Tibial nerve (tissue), 4 donors: ENCODE data around the gene JAZF1. TPM values are rescaled to one million over a fixed set of nuclear protein-coding genes. Genes with fewer than 3 reads are reported as not detected.

Experiments used
- DNase-seq, 2 donors: peaks; one replicate each; pipeline ENCODE4 v3.0.0-alpha.2; 2019; ENCODE audit warnings: low spot score in 2 of 2
- H3K27ac ChIP-seq, 4 donors: fragments of 200-600 bp; sonication (generic) in 3 of 4; one replicate each; pipeline ENCODE4 v1.5.1; 2017 to 2019; ENCODE audit warnings: mild to moderate bottlenecking in 1 of 4
- H3K27me3 ChIP-seq, 2 donors: fragments of 200-600 bp; sonication (generic) in 1 of 2; one replicate each; pipeline versions ENCODE4 v1.5.1 to v1.6.0; 2017 to 2019
- H3K36me3 ChIP-seq, 3 donors: fragments of 200-600 bp; sonication (generic); one replicate each; pipeline ENCODE4 v1.5.1; 2018 to 2019
- H3K4me1 ChIP-seq, 4 donors: fragments of 200-600 bp; sonication (generic) in 3 of 4; one replicate each; pipeline ENCODE4 v1.5.1; 2017 to 2019
- H3K4me3 ChIP-seq, 4 donors: fragments of 200-600 bp; sonication (generic) in 3 of 4; one replicate each; pipeline ENCODE4 v1.5.1; 2017 to 2019; ENCODE audit warnings: mild to moderate bottlenecking in 1 of 4, moderate library complexity in 1 of 4
- H3K9me3 ChIP-seq, 4 donors: fragments of 200-600 bp; sonication (generic) in 3 of 4; one replicate each; pipeline ENCODE4 v1.5.1; 2017 to 2019
- CTCF ChIP-seq, 5 experiments: fragments of 200-600 bp in 3 of 5; fragments of 450-650 bp in 2 of 5; sonication (generic) in 3 of 5; IDR thresholded peaks; one replicate each; pipeline ENCODE4 v1.5.1; 2016 to 2019; ENCODE audit warnings: antibody characterized with exemption in 5 of 5, mild to moderate bottlenecking in 3 of 5, moderate library complexity in 2 of 5
- EP300 ChIP-seq, 2 donors: sonication (generic); formaldehyde crosslinking; IDR thresholded peaks; one replicate each; pipeline ENCODE4 v1.6.1; 2017; ENCODE audit warnings: antibody characterized with exemption in 2 of 2, mild to moderate bottlenecking in 1 of 2
- POLR2A ChIP-seq, 2 donors: fragments of 450-650 bp; IDR thresholded peaks; one replicate each; pipeline ENCODE4 v1.6.1; 2017; ENCODE audit warnings: antibody characterized with exemption in 2 of 2, mild to moderate bottlenecking in 2 of 2, moderate library complexity in 2 of 2
- WGBS, 2 donors: methylation state at CpG; one replicate each; pipeline ENCODE4 v1.1.5; 2018; 5-methylcytosine and 5-hydroxymethylcytosine counted together
- total RNA-seq, 4 donors: library from RNA; depleted of rRNA; stranded (reverse); fragments of >200 nt; gene quantifications; one replicate each; pipeline ENCODE4 v1.1.0, GENCODE V29; 2016

JAZF1 gene
- total RNA-seq, 4 donors from 2014 or later = 6.9 to 17.5 (median 10.7) TPM

- Histone ChIP-seq H3K36me3 (no peaks in the 10 kb centered on the region), H3K27ac (no peak overlapping the region), H3K9me3 (no peaks in the 10 kb centered on the region), H3K4me3 (no peak overlapping the region), H3K4me1 (peaks cover 0 to 36% (median 7%) of the 10 kb centered on the region in 4 donors), H3K27me3 (no peaks in the 10 kb centered on the region)
- TF ChIP-seq POLR2A (IDR thresholded peaks at IDR 0.05) (no peak), EP300 (IDR thresholded peaks at IDR 0.05) (no peak)
- 82 to 85% methylated on average over 2 of the region's 2 CpGs for WGBS, 2 donors
- DNase-seq = no peak
These were observed 94.4 kb downstream of the JAZF1 start for GRCh38 chr7:28086198-28086597.

GRCh38 chr7:28083998-28084985, 96.3 kb downstream of the JAZF1 start:
- 80 to 82% methylated on average over 6 of the region's 6 CpGs for WGBS, 2 donors
- no peak for DNase-seq
- Histone ChIP-seq H3K27me3 (no peaks in the 10 kb centered on the region), H3K36me3 (no peaks in the 10 kb centered on the region), H3K27ac (peak overlapping the region in 2 of 4 donors; percentile 15 to 53), H3K4me3 (no peak overlapping the region), H3K9me3 (no peaks in the 10 kb centered on the region), H3K4me1 (peaks cover 0 to 42% (median 5%) of the 10 kb centered on the region in 4 donors)
- TF ChIP-seq EP300 (IDR thresholded peaks at IDR 0.05) = no peak
- no peak for TF ChIP-seq POLR2A (IDR thresholded peaks at IDR 0.05)
- TF ChIP-seq CTCF (IDR thresholded peaks at IDR 0.05) = no peak

- peaks cover 0 to 43% (median 3%) of the 10 kb centered on the region in 4 donors for H3K4me1 ChIP-seq
- H3K4me3 ChIP-seq = no peak overlapping the region
- H3K27ac ChIP-seq = peak overlapping the region in 2 of 4 donors; percentile 15 to 53
- no peaks in the 10 kb centered on the region for H3K36me3 ChIP-seq
- H3K27me3 ChIP-seq = no peaks in the 10 kb centered on the region
- 79 to 85% methylated on average over 8 of the region's 8 CpGs for WGBS, 2 donors
- H3K9me3 ChIP-seq = no peaks in the 10 kb centered on the region
- DNase-seq = peak; percentile 39 to 68
- peak in 1 of 2 donors; percentile 96 for TF ChIP-seq EP300 (IDR thresholded peaks at IDR 0.05)
- no peak for TF ChIP-seq CTCF (IDR thresholded peaks at IDR 0.05)
- no peak for TF ChIP-seq POLR2A (IDR thresholded peaks at IDR 0.05)
These were observed 97.2 kb downstream of the JAZF1 start for GRCh38 chr7:28083164-28083997.

GRCh38 chr7:28082071-28082470, 98.5 kb downstream of the JAZF1 start:
- no peaks in the 10 kb centered on the region for H3K36me3 ChIP-seq
- DNase-seq = no peak
- TF ChIP-seq CTCF (IDR thresholded peaks at IDR 0.05) (no peak), POLR2A (IDR thresholded peaks at IDR 0.05) (no peak), EP300 (IDR thresholded peaks at IDR 0.05) (no peak)
- no peak overlapping the region for H3K27ac ChIP-seq
- H3K4me3 ChIP-seq = no peak overlapping the region
- H3K27me3 ChIP-seq = no peaks in the 10 kb centered on the region
- H3K9me3 ChIP-seq = no peaks in the 10 kb centered on the region
- peaks cover 0 to 48% (median 5%) of the 10 kb centered on the region in 4 donors for H3K4me1 ChIP-seq
- WGBS, 2 donors = 83 to 94% methylated on average over 5 of the region's 5 CpGs

- Histone ChIP-seq H3K36me3 (no peaks in the 10 kb centered on the region), H3K4me3 (no peak overlapping the region), H3K27me3 (no peaks in the 10 kb centered on the region), H3K27ac (no peak overlapping the region), H3K9me3 (no peaks in the 10 kb centered on the region), H3K4me1 (peaks cover 0 to 52% (median 5%) of the 10 kb centered on the region in 4 donors)
- 63 to 64% methylated on average over 5 of the region's 5 CpGs for WGBS, 2 donors
- TF ChIP-seq CTCF (IDR thresholded peaks at IDR 0.05) = no peak
- TF ChIP-seq POLR2A (IDR thresholded peaks at IDR 0.05) = no peak
- TF ChIP-seq EP300 (IDR thresholded peaks at IDR 0.05) = no peak
- DNase-seq = peak; percentile 37 to 46
These were observed 99.6 kb downstream of the JAZF1 start for GRCh38 chr7:28081016-28081415.
